NB4 (cell line): Measurements from ENCODE around the gene JAK3.
"Not testable (repeated sequence)": the region's sequence is repeated elsewhere in the genome, so short reads cannot be mapped to it uniquely, and the experiment has no call there.

Experiments used
- DNase-seq: peaks from one replicate; pipeline ENCODE4 v3.0.0; 2010; ENCODE audit warnings: low read depth
- H3K4me3 ChIP-seq: one replicate; pipeline ENCODE4 v1.5.1; 2011; ENCODE audit warnings: mild to moderate bottlenecking, low read depth, low read length, moderate library complexity
- MYC ChIP-seq: IDR thresholded peaks from 2 replicates; pipeline ENCODE4 v1.6.1; 2011; ENCODE audit warnings: low read depth, low read length
- POLR2A ChIP-seq: IDR thresholded peaks from 2 replicates; pipeline ENCODE4 v1.6.1; 2011; ENCODE audit warnings: mild to moderate bottlenecking; ENCODE audit not compliant: insufficient read length; ENCODE audit errors: extremely low read depth
- TF ChIP-seq, protein P1 (sequence below): IDR thresholded peaks from 2 replicates; pipeline ENCODE4 v1.6.1; 2011; ENCODE audit warnings: low read depth, low read length
- TF ChIP-seq, protein P2 (sequence below): IDR thresholded peaks from one replicate; pipeline ENCODE4 v1.5.1; 2012; ENCODE audit warnings: low read depth, low read length

The JAK3 gene

DNA sequence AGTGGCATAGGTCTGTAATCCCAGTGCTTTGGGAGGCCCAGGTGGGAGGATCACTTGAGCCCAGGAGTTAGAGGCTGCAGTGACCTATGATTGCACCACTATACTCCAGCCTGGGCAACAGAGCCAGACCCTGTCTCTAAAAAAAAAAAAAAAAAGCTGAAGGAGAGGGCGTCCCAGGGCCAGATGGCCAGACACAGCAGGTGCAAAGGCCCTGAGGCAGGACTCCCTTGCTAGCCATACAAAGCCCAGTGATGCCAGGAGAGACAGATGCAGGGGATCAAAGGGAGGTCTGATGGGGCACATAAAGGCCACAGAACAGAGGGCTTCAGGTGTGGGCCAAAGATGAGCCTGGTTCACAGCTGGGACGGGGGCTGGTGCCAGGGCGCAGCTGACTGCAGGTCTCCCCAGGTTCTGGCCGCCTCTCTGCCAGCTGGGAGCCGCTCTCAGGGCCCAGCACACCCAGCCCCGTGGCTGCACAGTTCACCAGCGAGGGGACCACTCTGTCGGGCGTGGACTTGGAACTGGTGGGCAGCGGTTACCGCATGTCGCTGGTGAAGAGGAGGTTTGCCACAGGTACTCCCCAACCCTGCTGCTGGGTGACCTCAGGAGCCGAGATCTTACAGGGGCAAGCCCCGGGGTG is 60.4 kb downstream of the JAK3 start:
- DNase-seq = no peak
- no peak overlapping the region for H3K4me3 ChIP-seq
- TF ChIP-seq MYC = no peak
- TF ChIP-seq, protein P1, sequence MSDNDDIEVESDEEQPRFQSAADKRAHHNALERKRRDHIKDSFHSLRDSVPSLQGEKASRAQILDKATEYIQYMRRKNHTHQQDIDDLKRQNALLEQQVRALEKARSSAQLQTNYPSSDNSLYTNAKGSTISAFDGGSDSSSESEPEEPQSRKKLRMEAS = no peak
- TF ChIP-seq, protein P2, sequence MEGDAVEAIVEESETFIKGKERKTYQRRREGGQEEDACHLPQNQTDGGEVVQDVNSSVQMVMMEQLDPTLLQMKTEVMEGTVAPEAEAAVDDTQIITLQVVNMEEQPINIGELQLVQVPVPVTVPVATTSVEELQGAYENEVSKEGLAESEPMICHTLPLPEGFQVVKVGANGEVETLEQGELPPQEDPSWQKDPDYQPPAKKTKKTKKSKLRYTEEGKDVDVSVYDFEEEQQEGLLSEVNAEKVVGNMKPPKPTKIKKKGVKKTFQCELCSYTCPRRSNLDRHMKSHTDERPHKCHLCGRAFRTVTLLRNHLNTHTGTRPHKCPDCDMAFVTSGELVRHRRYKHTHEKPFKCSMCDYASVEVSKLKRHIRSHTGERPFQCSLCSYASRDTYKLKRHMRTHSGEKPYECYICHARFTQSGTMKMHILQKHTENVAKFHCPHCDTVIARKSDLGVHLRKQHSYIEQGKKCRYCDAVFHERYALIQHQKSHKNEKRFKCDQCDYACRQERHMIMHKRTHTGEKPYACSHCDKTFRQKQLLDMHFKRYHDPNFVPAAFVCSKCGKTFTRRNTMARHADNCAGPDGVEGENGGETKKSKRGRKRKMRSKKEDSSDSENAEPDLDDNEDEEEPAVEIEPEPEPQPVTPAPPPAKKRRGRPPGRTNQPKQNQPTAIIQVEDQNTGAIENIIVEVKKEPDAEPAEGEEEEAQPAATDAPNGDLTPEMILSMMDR = no peak
- no peak for TF ChIP-seq POLR2A

DNA sequence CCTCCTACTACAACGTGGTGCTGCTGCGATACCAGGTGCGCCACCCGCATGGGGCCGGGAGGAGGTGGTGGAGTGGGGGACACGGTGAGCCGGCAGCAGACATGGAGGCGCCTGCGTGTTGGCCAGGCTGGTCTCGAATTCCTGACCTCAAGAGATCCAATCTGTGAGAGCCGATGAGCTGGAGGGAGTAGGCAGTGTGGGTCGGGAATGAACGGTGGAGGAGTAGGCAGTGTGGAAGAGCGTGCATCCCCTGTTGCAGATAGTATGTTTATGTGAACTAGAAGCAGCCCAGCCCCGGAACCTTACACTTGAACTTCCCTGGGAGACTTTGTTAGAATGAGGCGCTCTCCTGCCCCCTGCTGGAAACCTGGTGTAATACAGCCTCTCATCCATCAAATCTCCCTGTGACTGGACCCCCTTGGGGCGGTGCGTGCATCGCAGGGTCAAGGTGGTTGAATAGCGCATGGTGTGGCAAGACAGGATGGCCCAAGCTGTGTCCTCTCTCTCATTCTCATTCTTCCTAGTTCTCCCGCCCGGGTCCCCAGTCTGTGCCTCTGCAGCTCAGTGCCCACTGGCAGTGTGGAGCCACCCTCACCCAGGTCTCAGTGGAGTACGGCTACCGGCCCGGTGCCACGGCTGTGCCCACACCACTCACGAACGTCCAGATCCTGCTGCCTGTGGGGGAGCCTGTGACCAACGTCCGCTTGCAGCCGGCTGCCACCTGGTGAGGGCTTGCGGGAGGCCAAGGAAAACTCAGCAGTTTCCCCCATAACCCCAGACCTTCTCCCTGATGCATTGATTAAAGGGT is 63.4 kb downstream of the JAK3 start:
- no peak overlapping the region for H3K4me3 ChIP-seq
- TF ChIP-seq MYC = no peak
- TF ChIP-seq, protein P2 = peak; percentile 73
- TF ChIP-seq, protein P1 = no peak
- TF ChIP-seq POLR2A = no peak
- peak; percentile 80 for DNase-seq

DNA sequence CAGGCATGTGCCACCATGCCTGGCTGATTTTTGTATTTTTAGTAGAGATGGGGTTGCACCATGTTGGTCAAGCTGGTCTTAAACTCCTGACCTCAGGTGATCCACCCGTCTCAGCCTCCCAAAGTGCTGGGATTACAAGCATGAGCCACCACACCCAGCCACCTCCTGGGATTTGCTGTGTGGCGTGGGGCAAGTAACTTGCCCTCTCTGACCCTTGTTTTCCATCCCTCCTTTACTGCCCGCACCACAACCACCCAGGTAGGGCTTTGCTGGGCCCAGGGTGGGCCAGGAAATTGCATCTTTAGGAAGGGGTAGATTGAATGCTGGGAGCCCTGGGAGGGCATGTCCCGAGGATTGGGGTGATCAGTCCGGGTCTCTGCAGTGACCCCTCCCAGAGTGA is 64.1 kb downstream of the JAK3 start:
- not testable (repeated sequence) for H3K4me3 ChIP-seq, DNase-seq

DNA sequence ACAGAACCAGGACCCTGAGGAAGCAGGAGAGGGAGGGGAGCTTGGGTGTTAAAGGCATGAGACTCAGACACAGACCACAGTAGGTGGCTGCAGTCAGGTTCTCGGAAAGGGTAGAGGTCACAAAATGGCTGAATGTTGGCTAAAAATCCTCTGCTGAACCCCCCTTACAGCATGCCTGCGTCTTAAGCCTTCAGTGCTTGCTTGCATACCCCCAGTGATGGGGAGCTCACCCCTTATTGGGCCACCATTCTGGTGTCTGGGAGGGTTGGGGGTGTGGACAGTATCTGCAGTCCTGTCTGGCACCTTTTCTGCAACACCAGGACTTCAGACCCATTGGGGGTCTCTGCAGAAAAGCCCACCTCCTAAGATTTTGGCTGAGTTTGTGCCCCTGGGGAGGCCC is 67.0 kb downstream of the JAK3 start:
- no peak overlapping the region for H3K4me3 ChIP-seq
- TF ChIP-seq, protein P1 = no peak
- no peak for TF ChIP-seq MYC
- DNase-seq = no peak

DNA sequence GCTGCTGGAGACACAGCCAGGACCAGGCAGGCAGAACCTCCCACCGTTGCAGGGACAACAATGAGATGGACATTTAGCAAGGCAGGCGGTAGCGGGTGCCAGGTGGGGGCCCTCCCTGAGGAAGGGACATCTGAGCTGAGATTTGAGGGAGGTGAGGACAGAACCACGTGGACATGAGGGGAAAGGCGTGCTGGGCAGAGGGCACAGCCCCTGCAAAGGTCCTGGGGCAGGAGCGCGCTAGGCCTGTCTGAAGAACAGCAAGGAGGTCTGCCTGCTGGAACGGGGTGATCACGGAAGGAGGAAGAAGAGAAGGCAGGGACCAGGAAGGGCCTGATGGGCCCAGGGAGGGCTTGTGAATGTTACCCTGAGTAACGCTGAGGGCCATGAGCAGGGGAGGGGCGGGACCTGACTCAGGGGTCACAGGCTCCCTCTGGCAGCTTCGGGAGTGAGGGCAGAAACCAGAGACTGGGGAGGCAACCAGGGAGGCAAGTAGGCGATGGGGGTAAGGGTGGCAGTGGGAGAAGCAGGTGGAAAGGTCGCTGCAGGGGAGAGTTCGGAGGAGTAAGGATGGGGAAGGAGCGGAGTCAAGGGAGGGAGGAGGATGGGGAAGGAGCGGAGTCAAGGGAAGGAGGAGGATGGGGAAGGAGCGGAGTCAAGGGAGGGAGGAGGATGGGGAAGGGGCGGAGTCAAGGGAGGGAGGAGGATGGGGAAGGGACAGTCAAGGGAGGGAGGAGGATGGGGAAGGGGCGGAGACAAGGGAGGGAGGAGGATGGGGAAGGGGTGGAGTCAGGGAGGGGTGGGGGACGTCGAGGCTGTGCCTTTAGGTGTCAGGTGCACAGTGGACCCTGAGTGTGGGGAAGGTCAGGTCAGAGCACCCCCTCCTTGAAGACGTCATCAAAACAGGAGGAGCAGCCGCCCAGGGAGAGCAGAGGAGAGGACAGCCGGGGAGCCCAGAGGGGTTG is 68.5 kb downstream of the JAK3 start:
- DNase-seq = peak; percentile 40

DNA sequence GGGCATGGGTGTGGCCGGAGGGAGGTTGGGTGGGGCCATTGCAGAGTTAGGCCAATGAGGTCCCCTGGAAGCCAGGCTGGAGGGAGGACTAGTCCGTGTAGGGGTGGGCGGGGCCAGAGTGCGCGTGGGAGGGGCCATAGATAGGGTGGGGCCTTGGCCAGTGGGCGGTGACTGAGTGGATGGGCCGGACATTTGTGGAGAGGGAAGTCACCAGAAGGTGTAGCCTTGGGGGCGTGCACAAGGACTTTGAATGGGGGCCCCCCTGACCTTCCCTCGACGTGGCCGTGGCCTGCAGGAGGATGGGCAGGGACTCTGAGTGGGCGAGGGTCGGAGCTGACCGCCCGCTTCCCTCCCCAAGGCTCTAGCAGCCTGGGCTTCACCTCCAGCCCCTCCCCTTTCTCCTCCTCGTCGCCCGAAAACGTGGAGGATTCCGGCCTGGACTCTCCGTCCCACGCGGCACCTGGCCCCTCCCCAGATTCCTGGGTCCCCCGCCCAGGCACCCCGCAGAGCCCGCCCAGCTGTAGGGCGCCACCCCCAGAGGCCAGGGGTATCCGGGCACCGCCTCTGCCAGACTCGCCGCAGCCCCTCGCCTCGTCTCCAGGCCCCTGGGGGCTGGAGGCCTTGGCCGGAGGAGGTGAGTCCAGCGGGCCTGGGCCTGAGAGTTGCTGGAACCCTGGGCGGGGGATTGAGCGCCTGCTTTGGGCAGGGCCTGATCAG is 69.4 kb downstream of the JAK3 start:
- TF ChIP-seq POLR2A (no peak), MYC (no peak)
- TF ChIP-seq, protein P2 = no peak
- TF ChIP-seq, protein P1 = no peak
- no peak overlapping the region for H3K4me3 ChIP-seq
- peak; percentile 55 for DNase-seq

More for the DNA sequence above, 68.5 kb downstream of the JAK3 start:
- no peak for TF ChIP-seq MYC
- TF ChIP-seq, protein P1 = no peak
- no peak for TF ChIP-seq POLR2A
- TF ChIP-seq, protein P2 = no peak
- H3K4me3 ChIP-seq = no peak overlapping the region

DNA sequence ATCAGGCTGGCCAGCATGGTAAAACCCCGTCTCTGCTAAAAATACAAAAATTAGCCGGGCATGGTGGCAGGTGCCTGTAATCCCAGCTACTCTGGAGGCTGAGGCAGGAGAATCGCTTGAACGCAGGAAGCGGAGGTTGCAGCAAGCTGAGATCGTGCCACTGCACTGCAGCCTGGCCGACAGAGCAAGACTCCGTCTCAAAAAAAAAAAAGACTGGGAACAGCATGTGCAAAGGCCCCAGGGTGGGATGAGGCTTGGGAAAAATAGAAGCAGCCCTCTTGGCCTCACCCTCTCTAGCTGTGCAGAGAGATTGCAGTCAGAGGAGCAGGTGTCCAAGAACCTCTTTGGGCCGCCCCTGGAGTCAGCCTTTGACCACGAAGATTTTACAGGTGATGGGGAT is 69.9 kb downstream of the JAK3 start:
- not testable (repeated sequence) for H3K4me3 ChIP-seq, DNase-seq
